ENCODE measurements around the gene ABCC6.
"Not testable (repeated sequence)": the region's sequence is repeated elsewhere in the genome, so short reads cannot be mapped to it uniquely, and the experiment has no call there.

ABCC6 gene

GRCh38 chr16:16158741-16159374, 64.4 kb downstream of the ABCC6 start:
- no peak for DNase-seq

GRCh38 chr16:16158082-16158658, 65.1 kb downstream of the ABCC6 start:
- DNase-seq, result no peak

GRCh38 chr16:16157166-16157565, 66.1 kb downstream of the ABCC6 start:
- no peak for DNase-seq

- DNase-seq, result no peak
Measured at GRCh38 chr16:16155234-16155633, 68.1 kb downstream of the ABCC6 start.

- no peak for DNase-seq
Measured at GRCh38 chr16:16154281-16154951, 68.9 kb downstream of the ABCC6 start.

- not testable (repeated sequence) for DNase-seq
Measured at GRCh38 chr16:16153000-16153399, 70.3 kb downstream of the ABCC6 start.

GRCh38 chr16:16151315-16151714, 72.0 kb downstream of the ABCC6 start:
- DNase-seq, result no peak

GRCh38 chr16:16150878-16151152, 72.5 kb downstream of the ABCC6 start:
- DNase-seq, result no peak

- DNase-seq, result peak; percentile 33
Measured at GRCh38 chr16:16150117-16150877, 73.0 kb downstream of the ABCC6 start.

GRCh38 chr16:16149710-16150116, 73.6 kb downstream of the ABCC6 start:
- DNase-seq, result no peak

- DNase-seq, result no peak
Measured at GRCh38 chr16:16148755-16149154, 74.5 kb downstream of the ABCC6 start.

GRCh38 chr16:16148000-16148599, 75.2 kb downstream of the ABCC6 start:
- DNase-seq, result not testable (repeated sequence)

GRCh38 chr16:16147316-16147999, 75.8 kb downstream of the ABCC6 start:
- no peak for DNase-seq

- DNase-seq, result no peak
Measured at GRCh38 chr16:16146380-16147315, 76.6 kb downstream of the ABCC6 start.

- no peak for DNase-seq
Measured at GRCh38 chr16:16145286-16145685, 78.0 kb downstream of the ABCC6 start.

- DNase-seq, result no peak
Measured at GRCh38 chr16:16144416-16144815, 78.9 kb downstream of the ABCC6 start.

GRCh38 chr16:16143931-16144330, 79.4 kb downstream of the ABCC6 start:
- no peak for DNase-seq

GRCh38 chr16:16143038-16143763, 80.1 kb downstream of the ABCC6 start:
- DNase-seq, result no peak

GRCh38 chr16:16141784-16142396, 81.4 kb downstream of the ABCC6 start:
- DNase-seq, result no peak

- DNase-seq, result no peak
Measured at GRCh38 chr16:16141141-16141540, 82.2 kb downstream of the ABCC6 start.

GRCh38 chr16:16140537-16140936, 82.8 kb downstream of the ABCC6 start:
- DNase-seq, result no peak
